ENCODE results near the gene CASZ1.
A peak's percentile ranks its signal among the peaks of the same experiment; 100 is the strongest.

The CASZ1 gene

DNA sequence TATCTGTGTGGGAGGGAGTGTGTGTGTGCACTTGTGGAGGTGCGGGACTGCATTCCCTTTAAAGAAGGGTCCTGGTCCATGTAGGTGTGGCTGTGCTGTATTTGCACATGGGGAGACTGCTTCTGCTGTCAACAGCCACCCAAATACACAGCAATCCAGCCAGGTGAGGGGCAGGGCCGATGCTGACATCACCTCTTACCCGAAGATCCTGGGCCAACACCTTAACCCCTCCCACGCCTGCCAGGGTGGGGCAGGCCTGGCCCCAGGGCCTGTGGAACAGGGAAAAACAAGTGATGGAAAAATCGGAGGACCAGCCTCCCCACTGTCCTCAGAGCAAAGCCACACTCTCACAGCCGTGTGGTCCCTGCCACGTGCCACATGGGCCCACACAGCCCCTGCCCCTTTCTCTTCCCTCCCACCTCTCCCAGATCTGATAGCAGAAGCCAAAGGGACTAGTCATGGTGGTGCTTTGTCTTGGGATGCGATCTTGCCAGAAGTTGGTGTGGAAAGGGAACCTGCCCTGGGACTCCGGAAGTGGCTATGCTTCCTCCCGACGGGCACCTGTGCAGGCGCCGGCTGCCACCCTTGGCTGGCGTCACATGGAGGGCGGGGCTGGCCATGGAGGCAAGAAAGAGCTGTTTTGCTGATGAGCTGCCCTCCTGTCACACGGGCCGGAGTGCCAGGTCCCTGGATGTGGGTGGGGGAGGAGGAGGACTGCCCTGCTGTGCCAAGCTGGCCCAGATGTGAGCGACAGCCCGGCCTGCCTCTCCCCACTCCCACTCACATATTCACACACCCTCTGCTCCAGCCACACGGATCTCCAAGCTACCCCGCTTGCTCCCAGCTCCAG, 7.8 kb upstream of the CASZ1 start:
- TF ChIP-seq, protein P1, sequence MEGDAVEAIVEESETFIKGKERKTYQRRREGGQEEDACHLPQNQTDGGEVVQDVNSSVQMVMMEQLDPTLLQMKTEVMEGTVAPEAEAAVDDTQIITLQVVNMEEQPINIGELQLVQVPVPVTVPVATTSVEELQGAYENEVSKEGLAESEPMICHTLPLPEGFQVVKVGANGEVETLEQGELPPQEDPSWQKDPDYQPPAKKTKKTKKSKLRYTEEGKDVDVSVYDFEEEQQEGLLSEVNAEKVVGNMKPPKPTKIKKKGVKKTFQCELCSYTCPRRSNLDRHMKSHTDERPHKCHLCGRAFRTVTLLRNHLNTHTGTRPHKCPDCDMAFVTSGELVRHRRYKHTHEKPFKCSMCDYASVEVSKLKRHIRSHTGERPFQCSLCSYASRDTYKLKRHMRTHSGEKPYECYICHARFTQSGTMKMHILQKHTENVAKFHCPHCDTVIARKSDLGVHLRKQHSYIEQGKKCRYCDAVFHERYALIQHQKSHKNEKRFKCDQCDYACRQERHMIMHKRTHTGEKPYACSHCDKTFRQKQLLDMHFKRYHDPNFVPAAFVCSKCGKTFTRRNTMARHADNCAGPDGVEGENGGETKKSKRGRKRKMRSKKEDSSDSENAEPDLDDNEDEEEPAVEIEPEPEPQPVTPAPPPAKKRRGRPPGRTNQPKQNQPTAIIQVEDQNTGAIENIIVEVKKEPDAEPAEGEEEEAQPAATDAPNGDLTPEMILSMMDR (IDR thresholded peaks at IDR 0.05; ENCODE audit: low read depth, low read length), result no peak
- H3K4me3 ChIP-seq (ENCODE audit: low read depth, low read length), result no peak overlapping the region

DNA sequence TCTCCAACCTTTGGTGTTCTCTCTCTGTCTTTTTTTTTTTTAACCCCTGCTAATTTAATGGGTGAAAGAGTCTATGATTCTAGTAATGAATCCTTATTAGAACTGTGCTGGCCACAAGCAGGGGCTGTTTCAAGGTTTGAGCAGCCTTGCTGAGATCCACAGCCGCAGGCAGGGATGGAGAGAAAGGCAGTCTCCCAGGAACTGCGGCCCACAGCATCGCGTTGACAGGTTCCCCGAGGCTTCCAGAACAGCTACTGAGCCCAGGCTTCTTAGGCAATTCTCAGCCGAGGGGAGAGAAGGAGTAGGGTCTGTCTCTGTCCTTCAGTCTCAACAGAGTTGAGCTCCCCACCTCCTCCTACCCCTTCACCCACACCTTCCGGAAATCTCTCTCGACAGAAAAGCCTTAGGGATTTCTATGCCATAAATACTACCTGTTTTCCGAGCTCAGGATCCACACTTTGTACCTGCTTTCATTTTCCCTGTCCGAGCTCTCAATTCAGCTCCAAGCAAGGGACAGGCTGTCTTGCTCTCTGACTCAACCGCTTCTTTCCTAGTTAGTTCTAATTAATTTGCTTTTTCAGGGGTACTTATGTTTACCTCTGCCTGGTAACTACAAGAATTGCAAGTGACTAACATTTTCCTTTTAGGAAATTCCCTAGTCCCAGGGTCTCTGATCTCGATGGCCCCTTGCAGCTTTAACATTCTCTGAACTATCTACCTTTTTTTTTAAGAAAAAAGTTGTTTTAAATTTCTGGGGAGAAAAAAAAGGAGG, 6.7 kb upstream of the CASZ1 start:
- no peak overlapping the region for H3K4me3 ChIP-seq (ENCODE audit: low read depth, low read length)
- TF ChIP-seq, protein P1 (IDR thresholded peaks at IDR 0.05; ENCODE audit: low read depth, low read length), result no peak

DNA sequence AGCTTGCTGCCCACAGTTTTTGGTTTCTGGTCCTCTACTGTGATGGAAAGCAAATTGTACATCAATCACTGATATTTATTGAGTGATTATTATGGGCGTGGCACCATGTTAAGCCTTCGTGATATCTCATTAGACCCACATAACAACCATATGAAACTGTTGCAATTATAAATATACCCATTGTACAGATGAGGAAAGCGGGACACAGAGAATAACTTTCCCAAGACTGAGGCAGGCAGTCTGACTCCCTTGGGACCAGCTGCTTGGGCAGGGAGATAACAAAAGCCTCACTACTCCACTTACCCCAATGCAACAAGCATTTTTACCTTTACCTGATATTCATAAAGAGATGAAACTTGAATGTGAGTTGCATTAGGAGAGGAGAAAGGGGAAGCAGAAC, 4.3 kb upstream of the CASZ1 start:
- TF ChIP-seq, protein P1 (IDR thresholded peaks at IDR 0.05; ENCODE audit: low read depth, low read length), result no peak
- no peak overlapping the region for H3K4me3 ChIP-seq (ENCODE audit: low read depth, low read length)

DNA sequence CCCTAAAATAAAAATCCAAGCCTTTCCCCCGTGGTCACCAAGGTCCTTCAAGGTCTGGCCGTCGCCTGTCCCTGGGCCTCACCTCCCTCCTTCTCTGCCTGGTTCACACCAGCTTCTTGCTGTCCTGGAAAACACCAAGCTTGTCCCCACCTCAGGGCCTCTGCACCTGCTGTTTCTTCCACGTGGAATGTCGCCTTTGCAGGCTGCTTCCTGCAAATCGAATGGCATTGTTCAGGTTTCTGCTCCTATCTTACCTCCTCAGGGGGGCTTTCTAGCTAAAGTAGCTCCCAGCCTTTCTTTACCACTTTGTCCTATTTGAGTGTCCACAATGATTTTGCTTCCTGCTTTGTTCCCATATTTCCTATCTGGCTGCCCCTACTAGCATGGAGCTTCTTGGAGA, 3.3 kb upstream of the CASZ1 start:
- TF ChIP-seq, protein P1 (IDR thresholded peaks at IDR 0.05; ENCODE audit: low read depth, low read length), result no peak
- no peak overlapping the region for H3K4me3 ChIP-seq (ENCODE audit: low read depth, low read length)

DNA sequence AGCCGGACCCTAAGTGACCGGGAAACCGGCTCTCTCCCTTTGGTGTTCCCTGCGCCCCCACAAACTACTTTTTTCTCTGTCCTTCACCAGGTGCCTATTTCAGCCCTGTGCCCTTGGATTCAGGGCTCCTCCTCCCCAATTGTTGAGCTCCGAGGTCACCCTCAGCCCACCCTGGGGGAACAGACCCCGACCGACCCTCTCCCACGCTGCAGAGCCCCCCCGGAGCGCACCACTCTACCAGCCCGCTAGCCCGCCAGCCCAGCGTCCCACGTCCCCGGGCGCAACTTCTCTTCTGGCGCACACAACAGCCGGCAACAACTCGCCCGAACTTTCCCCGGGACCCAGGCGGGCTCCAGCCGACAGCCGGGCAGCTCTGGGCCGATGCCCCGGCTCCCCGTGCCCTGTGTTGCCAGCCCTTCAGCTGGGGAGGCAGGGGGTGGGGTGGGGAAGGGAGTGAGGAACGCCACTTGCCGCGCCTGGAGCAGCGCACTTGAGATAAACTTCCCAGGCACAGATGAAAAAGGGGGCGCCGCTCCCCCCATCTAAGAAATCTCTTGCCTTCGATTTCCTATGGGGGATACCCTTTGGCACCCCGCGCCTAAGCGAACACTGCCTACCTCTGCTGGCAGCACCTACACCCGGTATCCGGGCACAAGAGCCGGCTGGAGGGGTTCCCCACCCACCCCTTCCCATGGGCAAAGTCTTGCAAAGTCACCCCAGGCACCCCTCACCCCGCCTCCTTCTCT, 997 bp downstream of the CASZ1 start:
- H3K4me3 ChIP-seq (ENCODE audit: low read depth, low read length), result peak overlapping the region; percentile 48
- TF ChIP-seq, protein P1 (IDR thresholded peaks at IDR 0.05; ENCODE audit: low read depth, low read length), result no peak

DNA sequence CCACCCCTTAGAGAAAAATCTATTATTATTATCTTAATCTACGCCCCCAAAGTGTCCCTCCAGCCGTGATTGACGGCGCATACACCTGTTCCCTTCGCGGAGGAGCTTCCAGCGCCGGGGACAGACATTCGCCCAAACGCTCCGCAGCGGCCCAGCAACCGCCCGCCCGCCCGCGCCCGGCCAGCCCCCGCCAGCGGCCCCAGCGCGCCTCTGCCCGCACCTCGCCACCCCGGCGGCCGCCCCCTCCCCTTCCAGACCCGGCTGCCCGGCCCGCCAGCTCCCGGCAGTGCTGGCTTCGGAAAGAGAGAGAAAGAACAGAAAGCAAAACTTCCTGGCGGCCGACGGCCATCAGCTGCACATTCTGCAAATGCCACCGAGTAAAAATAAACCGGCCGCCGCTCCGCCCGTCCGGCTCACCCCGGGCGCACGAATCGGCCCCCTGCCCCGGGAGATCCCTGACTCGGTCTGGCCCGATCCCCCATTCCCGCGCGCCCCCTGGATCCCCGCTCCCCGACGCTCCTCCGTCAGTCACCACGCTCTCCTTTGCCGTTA, 1.6 kb downstream of the CASZ1 start:
- TF ChIP-seq, protein P1 (IDR thresholded peaks at IDR 0.05; ENCODE audit: low read depth, low read length), result no peak
- H3K4me3 ChIP-seq (ENCODE audit: low read depth, low read length), result peak overlapping the region; percentile 48
